ENCODE results near the gene MRGPRE.
"Not testable (repeated sequence)": the region's sequence is repeated elsewhere in the genome, so short reads cannot be mapped to it uniquely, and the experiment has no call there.

MRGPRE gene, protein sequence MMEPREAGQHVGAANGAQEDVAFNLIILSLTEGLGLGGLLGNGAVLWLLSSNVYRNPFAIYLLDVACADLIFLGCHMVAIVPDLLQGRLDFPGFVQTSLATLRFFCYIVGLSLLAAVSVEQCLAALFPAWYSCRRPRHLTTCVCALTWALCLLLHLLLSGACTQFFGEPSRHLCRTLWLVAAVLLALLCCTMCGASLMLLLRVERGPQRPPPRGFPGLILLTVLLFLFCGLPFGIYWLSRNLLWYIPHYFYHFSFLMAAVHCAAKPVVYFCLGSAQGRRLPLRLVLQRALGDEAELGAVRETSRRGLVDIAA

DNA sequence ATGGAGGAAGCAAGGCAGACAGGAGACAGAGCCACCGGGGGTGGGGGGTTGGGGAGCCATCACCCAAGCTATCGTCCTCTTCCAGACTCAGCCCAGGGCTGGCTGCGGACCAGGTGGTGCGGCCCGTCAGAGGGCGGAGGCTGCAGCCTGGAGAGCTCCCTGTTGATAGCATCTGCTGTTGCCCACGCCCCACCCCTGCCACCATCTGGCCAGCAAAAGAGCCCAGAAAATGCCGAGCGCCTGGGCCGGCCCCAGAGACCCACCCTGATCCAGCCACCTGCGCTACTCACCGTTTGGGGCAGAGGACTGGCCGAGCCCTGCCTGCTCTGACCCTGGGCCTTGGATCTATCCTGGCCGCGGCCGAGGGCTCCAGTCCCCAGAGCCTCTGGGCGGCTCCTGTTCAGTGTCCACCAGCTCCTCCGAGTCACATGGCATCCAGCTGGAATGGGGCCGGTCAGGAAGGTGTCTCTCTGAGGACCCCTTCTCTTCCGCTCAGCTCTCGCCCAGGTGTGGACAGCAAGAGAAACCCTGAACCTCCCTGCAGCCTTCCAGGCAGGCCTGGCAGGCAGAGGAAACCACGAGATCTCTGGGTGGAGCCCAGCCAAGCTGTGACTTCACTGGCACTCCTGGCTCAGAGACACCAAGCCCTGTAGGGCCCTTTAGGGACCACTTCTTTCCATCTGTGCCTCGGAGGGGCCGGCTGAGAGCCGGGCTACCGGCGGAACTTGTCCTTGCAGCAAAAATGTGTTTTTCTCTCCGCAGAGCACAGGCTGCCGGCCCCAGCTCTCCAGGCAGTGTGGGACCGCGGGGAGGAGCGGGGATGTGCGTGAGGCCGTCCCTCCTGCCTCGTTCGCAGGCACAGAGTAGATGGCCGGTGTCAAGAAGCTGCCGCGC, at the start of gene MRGPRE:
Gene MRGPRE, minus strand, starts transcription at position 567 of the 894 bp plus-strand sequence. CDS start 3,618 bp downstream, outside the sequence.
- DNase-seq: peak; percentile 66

DNA sequence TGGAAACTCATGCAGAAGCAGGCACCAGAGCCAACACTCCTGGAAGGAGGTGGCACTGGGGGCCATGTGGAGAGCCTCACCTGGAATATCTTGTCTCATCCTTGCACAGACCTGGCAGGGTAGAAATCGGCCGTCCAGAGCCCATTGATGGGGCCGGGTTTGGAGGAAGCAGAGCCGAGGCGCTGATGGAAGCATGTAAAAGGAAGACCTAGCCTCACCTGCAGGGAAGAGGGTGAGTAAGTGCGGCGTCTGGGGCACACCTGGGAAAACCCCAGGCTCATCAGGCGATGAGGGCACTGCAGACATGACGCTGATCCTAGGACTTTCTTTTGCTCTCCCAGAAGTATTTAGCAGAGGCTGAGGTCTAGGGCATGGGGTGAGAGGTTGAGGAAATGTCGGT, 48.9 kb upstream of the MRGPRE start:
- not testable (repeated sequence) for DNase-seq

- DNase-seq: not testable (repeated sequence)
Observed at GRCh38 chr11:3280662-3281061, 48.4 kb upstream of the MRGPRE start.

DNA sequence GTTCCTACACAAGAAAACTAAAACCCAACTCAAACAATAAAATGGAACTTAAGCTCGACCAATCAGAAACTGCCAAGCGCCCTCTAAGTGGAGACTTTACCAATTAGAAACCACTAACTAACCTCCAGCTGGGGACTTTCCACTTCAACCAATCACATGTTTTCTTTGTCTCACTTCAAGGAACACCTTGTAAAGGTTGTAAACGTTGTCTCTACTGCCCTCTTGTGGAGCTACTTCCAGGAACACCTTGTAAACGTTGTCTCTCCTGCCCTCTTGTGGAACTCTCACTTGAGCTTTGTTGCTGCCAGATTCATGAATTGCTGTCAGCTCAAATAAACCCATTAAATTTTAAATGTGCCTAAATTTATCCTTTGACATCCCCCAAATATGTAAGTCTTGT, 46.7 kb upstream of the MRGPRE start:
- not testable (repeated sequence) for DNase-seq

DNA sequence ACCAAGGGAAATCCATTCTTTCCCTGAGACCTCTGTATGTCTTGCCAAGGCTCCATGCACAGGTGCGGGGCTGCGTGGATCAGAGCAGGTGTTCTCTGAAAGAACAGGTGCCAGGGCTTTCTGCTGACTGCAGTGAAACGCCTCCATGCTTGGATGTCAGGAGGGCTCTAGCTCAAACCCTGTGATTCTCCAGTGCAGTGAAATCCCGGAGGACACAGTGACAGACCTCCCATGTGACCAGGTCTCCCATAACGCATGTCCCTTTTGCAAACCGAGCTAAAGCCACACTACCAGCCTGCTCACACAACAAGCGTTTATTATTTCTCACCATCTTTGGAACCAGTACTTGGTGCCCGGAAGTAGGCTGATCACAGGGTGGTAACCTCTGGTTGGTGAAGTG, 41.4 kb upstream of the MRGPRE start:
- not testable (repeated sequence) for DNase-seq

- not testable (repeated sequence) for DNase-seq
Observed at GRCh38 chr11:3262548-3262947, 30.3 kb upstream of the MRGPRE start.

- DNase-seq: not testable (repeated sequence)
Observed at GRCh38 chr11:3261831-3262230, 29.6 kb upstream of the MRGPRE start.

DNA sequence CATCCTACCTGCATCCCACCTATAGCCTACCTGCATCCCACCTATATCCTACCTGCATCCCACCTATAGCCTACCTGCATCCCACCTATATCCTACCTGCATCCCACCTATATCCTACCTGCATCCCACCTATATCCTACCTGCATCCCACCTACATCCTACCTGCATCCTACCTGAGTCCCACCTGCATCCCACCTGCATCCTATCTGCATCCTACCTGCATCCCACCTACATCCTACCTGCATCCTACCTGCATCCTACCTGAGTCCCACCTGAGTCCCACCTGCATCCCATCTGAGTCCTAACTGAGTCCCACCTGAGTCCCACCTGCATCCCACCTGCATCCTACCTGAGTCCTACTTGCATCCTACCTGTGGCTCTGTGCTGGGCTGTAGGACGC, 25.3 kb upstream of the MRGPRE start:
- not testable (repeated sequence) for DNase-seq

- not testable (repeated sequence) for DNase-seq
Observed at GRCh38 chr11:3255241-3255640, 23.0 kb upstream of the MRGPRE start.

DNA sequence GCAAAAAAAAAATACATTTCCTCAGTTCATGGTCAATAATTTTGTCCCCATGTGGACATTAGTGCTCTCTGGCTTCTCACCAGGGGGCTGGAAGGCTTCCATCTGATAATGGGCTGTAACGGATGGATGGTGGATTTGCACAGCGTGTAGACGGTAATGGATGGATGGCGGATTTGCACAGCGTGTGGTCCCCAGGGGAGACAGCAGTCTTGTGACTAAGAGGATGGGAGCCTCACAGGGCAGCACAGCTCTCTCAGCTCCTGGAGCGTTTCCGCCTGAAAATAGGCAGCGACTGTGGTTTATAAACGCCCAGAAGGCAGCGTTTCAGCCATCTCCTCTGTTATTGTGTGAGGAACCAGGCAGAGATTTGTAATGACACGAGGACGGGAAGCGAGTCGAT, 22.6 kb upstream of the MRGPRE start:
- not testable (repeated sequence) for DNase-seq

DNA sequence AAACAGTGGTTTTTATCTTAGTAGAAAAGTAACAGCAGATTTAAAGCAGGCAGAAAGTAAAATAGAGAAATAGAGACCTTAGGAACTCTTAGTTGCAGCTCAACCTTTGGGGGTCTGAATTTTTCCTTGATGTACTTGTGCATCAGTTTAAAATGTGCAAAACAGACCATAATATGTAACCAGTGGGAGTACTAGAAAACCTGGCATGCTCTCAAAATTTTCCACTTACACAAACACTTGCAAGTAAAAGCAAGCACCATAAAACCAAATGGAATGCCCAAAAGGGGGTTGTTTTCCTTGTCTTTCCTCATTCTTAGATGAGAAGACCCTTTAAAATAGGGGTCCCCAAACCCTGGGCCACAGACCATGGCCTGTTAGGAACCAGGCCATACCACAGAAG, 12.9 kb upstream of the MRGPRE start:
- DNase-seq: peak; percentile 51

DNA sequence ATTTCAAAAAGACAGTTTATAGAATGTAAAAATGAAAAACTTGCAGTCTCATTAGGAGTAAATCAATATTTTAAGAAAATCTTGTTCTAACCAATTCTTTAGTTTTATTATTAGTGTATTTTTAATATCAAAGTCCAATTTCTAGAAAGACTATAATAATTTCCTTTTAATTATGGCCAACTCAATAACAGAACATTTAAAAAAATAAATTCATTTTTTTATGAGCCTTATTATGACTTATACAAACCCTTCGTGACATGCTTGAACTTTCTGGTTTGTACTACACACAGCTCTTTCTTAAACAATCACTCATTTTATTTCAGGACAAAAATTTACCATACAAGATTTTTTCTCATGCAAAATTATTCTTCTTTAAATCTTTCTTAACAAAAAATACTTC, 11.7 kb upstream of the MRGPRE start:
- no peak for DNase-seq

DNA sequence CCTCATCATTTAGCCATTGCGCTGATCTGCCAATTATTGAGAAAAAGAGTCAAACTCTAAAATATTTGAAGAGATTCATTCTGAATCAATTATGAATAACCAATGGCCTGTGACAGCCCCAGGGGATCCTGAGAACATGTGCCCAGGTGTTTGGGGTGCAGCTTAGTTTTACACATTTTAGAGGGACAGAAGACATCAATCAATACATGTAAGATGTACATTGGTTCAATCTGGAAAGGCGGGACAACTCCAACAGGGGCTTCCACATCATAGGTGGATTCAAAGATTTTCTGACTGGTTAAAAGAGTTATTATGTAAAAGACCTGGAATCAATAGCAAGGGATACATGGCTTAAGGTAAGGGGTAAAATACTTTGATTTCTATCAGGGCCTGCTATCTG, 4.9 kb upstream of the MRGPRE start:
- no peak for DNase-seq

DNA sequence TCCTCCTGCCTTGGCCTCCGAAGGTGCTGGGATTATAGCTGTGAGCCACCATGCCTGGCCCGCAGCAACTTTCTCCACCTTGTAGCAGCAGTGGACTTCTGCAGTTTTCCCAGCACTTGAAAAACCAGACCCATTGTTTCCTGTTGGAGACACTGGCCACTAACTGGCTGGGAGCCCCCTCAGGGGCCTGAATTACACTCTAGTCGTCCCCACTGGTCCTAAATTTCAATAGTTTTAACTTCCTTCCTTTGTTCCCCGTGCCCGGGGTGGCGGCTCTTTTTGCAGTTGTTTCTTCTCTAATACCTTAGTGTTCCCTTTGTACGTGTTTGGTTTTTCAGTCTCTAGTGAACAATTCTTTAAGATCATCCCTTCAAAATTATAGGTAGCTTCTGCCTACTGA, 2.6 kb upstream of the MRGPRE start:
- DNase-seq: no peak

- DNase-seq: no peak
Observed at GRCh38 chr11:3232956-3233355, 739 bp upstream of the MRGPRE start.

DNA sequence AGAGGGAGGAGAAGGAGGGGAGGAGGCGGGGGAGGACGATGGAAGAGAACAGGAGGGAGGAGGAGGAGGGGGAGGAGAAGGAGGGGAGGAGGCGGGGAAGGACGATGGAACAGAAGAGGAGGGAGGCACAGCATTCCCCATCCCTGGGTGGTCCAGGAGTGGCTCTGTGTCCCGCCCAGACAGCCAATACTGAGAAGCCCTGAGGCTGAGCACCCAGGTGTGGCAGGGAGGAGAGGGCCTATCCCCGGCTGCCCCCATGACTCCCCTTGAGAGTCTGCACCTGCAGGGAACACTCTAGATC, 717 bp downstream of the MRGPRE start:
- peak; percentile 66 for DNase-seq

GRCh38 chr11:3230636-3231549, 1.3 kb downstream of the MRGPRE start:
- DNase-seq: no peak

DNA sequence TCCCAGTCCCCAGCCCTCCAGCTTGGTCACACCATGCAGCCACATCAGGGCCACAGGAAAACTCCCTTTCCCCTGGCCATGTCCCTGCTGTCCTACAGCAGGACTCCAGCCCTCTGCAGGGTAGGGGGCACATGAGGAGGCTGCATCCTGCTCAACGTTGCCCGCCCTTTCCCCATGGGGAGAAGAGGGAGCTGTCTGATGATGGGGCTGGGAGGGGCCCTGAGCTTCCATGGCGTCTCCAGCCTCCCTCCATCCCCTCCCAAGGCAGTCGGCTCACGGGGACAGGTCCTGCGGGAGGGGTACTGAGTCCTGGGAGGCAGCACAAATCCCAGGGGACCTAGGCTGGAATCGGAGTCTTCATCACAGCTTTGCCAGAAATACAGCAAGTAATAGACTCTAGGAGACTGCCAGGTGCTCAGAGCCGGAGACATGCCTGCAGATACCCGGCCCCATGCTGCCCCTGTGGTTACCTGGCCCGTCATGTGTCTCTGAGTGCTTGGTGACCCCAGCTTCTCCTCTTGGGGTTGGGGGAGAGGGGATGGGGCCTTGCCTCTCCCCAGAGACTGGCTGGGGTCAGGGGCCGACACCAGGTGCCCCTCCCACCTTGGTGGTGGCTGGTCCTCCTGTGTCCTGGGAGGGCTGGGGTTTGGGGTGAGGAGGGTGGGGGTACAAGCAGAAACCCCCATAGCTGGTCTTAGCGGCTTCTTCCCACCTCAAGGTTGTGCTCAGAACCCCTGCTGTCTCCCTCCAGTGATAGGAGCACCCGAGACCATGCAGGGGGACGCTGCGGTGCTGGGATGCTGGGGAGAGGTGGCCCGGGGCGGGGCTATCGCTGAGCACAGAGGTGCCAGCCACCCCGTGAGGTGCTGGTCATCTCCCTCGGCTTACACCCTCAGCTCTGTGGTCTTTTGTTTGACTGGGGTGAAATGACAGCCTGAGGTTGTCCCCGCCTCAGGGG, 2.3 kb downstream of the MRGPRE start:
- DNase-seq: no peak

DNA sequence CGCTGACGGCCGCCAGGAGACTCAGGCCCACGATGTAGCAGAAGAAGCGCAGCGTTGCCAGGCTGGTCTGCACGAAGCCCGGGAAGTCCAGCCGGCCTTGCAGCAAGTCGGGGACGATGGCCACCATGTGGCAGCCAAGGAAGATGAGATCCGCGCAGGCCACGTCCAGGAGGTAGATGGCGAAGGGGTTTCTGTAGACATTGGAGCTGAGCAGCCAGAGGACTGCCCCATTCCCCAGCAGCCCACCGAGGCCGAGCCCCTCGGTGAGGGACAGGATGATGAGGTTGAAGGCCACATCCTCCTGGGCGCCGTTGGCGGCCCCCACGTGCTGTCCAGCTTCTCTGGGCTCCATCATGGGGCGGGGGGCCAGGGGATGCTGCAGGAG, 3.8 kb downstream of the MRGPRE start:
- no peak for DNase-seq

DNA sequence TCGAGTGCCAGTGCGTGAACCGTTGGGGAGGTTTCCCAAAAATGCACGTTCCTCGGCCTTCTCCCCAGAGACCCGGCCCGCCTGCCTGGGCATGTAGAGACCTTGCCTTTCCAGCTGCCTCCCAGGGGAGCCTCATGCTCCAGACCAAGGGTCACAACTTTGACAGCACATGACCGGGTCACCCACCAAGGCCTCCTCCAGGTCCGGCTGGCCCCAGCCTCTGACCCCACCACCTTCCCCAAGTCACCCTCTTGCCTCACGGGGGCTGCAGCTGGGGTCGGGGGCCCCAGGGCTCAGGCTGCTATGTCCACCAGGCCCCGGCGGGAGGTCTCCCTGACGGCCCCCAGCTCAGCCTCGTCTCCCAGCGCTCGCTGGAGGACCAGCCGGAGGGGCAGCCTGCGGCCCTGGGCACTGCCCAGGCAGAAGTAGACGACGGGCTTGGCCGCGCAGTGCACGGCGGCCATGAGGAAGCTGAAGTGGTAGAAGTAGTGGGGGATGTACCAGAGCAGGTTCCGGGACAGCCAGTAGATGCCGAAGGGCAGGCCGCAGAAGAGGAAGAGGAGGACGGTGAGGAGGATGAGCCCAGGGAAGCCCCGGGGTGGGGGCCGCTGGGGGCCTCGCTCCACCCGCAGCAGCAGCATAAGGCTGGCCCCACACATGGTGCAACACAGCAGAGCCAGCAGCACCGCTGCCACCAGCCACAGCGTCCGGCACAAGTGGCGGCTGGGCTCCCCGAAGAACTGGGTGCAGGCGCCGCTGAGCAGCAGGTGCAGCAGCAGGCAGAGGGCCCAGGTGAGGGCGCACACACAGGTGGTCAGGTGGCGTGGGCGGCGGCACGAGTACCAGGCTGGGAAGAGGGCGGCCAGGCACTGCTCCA, 4.4 kb downstream of the MRGPRE start:
- no peak for DNase-seq

Data from DMS79 treated with DMSO at 0.1 percent for 48 hours (cell line).